B cell (primary cell): ENCODE data around the gene OR1B1.

Experiments used
- EZH2 ChIP-seq: IDR thresholded peaks from 2 replicates; pipeline ENCODE4 v1.6.1; 2012; ENCODE audit warnings: borderline replicate concordance, low read depth, mild to moderate bottlenecking, moderate library complexity, low read length; ENCODE audit not compliant: insufficient read depth, poor library complexity, severe bottlenecking
- TF ChIP-seq, protein P1 (sequence below): fragments of 200-600 bp; IDR thresholded peaks from one replicate; pipeline ENCODE4 v1.8.0; 2022; ENCODE audit warnings: antibody characterized with exemption, mild to moderate bottlenecking

DNA sequence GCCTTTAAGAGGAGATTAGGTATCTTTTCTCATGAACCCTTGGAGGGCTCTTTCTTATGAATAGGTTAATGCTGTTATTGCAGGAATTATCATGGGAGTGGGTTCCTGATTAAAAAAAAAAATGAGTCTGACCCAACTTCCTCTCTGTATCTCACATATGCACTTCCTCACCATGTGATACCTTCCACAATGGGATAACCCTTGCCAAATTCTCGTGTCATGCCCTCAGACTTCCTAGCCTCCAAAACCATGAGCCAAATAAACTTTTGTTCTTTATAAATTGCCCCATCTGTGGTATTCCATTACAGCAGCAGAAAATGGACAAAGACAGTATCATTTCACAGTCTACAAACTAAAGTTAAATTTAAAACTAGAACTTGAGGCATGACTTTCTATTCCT lies 1.0 kb downstream of the OR1B1 start:
- TF ChIP-seq, protein P1, sequence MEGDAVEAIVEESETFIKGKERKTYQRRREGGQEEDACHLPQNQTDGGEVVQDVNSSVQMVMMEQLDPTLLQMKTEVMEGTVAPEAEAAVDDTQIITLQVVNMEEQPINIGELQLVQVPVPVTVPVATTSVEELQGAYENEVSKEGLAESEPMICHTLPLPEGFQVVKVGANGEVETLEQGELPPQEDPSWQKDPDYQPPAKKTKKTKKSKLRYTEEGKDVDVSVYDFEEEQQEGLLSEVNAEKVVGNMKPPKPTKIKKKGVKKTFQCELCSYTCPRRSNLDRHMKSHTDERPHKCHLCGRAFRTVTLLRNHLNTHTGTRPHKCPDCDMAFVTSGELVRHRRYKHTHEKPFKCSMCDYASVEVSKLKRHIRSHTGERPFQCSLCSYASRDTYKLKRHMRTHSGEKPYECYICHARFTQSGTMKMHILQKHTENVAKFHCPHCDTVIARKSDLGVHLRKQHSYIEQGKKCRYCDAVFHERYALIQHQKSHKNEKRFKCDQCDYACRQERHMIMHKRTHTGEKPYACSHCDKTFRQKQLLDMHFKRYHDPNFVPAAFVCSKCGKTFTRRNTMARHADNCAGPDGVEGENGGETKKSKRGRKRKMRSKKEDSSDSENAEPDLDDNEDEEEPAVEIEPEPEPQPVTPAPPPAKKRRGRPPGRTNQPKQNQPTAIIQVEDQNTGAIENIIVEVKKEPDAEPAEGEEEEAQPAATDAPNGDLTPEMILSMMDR = no peak
- TF ChIP-seq EZH2 = no peak
